Stimulated activated CD8-positive, alpha-beta memory T cell treated with anti-CD3 and anti-CD28 coated beads, Interleukin-15, amount 100 ng/mL, for 1 hour (primary cell): Measurements from ENCODE around the gene MRPL48.
"Not testable (repeated sequence)": the region's sequence is repeated elsewhere in the genome, so short reads cannot be mapped to it uniquely, and the experiment has no call there.

ENCODE experiments used
- DNase-seq: peaks from one replicate; pipeline ENCODE4 v3.0.0-alpha.2; 2020; ENCODE audit warnings: low read depth

The MRPL48 gene

GRCh38 chr11:73839123-73839457 lies 51.4 kb downstream of the MRPL48 start:
- DNase-seq = no peak

- no peak for DNase-seq
Measured at GRCh38 chr11:73851046-73851764, 63.5 kb downstream of the MRPL48 start.

- DNase-seq = no peak
Measured at GRCh38 chr11:73852049-73852448, 64.4 kb downstream of the MRPL48 start.

GRCh38 chr11:73854680-73855079 lies 67.0 kb downstream of the MRPL48 start:
- DNase-seq = no peak

- no peak for DNase-seq
Measured at GRCh38 chr11:73856031-73856567, 68.4 kb downstream of the MRPL48 start.

- no peak for DNase-seq
Measured at GRCh38 chr11:73859671-73860070, 72.0 kb downstream of the MRPL48 start.

- no peak for DNase-seq
Measured at GRCh38 chr11:73860202-73860601, 72.5 kb downstream of the MRPL48 start.

GRCh38 chr11:73862986-73863385 lies 75.3 kb downstream of the MRPL48 start:
- no peak for DNase-seq

- no peak for DNase-seq
Measured at GRCh38 chr11:73866095-73866579, 78.5 kb downstream of the MRPL48 start.

GRCh38 chr11:73866586-73866996 lies 78.9 kb downstream of the MRPL48 start:
- no peak for DNase-seq

GRCh38 chr11:73869332-73869949 lies 81.8 kb downstream of the MRPL48 start:
- no peak for DNase-seq

GRCh38 chr11:73870261-73870660 lies 82.6 kb downstream of the MRPL48 start:
- DNase-seq = no peak

- no peak for DNase-seq
Measured at GRCh38 chr11:73872749-73873357, 85.2 kb downstream of the MRPL48 start.

- DNase-seq = no peak
Measured at GRCh38 chr11:73875380-73875779, 87.7 kb downstream of the MRPL48 start.

GRCh38 chr11:73875840-73876239 lies 88.2 kb downstream of the MRPL48 start:
- DNase-seq = no peak

GRCh38 chr11:73876424-73877310 lies 89.0 kb downstream of the MRPL48 start, which contains the start of the genes COA4 and PAAF1:
COA4 (minus strand) TSS chr11:73876846; CDS start chr11:73873378, 3,468 bp downstream.
PAAF1 (plus strand) TSS chr11:73876999; CDS start chr11:73877022, 23 bp downstream.
- DNase-seq = peak; percentile 89

- DNase-seq = no peak
Measured at GRCh38 chr11:73878771-73879170, 91.1 kb downstream of the MRPL48 start.

- not testable (repeated sequence) for DNase-seq
Measured at GRCh38 chr11:73880449-73880848, 92.8 kb downstream of the MRPL48 start.

GRCh38 chr11:73883856-73884255 lies 96.2 kb downstream of the MRPL48 start:
- no peak for DNase-seq

GRCh38 chr11:73888244-73888643 lies 100.6 kb downstream of the MRPL48 start:
- DNase-seq = no peak

GRCh38 chr11:73889019-73889418 lies 101.3 kb downstream of the MRPL48 start:
- no peak for DNase-seq

- no peak for DNase-seq
Measured at GRCh38 chr11:73889536-73889935, 101.9 kb downstream of the MRPL48 start.
